Adrenal gland (tissue), 5 donors: ENCODE measurements around the gene OCEL1.

Source experiments
- POLR2A ChIP-seq, 2 donors: fragments of 450-650 bp; IDR thresholded peaks; one replicate each; pipeline ENCODE4 v1.6.1; 2017; ENCODE audit warnings: antibody characterized with exemption in 2 of 2, mild to moderate bottlenecking in 2 of 2, moderate library complexity in 1 of 2
- TF ChIP-seq, protein P1 (sequence below), 6 experiments: fragments of 450-650 bp in 4 of 6; fragments of 200-600 bp in 2 of 6; sonication (generic) in 1 of 6; IDR thresholded peaks; 1 replicate in 5 of 6; 2 replicates in 1 of 6; pipeline versions ENCODE4 v1.5.1 to v1.8.0; 2016 to 2021; ENCODE audit warnings: antibody characterized with exemption in 6 of 6, mild to moderate bottlenecking in 2 of 6, moderate library complexity in 1 of 6
- donor health status: DM: no; HTN: no; CAD: no.

DNA sequence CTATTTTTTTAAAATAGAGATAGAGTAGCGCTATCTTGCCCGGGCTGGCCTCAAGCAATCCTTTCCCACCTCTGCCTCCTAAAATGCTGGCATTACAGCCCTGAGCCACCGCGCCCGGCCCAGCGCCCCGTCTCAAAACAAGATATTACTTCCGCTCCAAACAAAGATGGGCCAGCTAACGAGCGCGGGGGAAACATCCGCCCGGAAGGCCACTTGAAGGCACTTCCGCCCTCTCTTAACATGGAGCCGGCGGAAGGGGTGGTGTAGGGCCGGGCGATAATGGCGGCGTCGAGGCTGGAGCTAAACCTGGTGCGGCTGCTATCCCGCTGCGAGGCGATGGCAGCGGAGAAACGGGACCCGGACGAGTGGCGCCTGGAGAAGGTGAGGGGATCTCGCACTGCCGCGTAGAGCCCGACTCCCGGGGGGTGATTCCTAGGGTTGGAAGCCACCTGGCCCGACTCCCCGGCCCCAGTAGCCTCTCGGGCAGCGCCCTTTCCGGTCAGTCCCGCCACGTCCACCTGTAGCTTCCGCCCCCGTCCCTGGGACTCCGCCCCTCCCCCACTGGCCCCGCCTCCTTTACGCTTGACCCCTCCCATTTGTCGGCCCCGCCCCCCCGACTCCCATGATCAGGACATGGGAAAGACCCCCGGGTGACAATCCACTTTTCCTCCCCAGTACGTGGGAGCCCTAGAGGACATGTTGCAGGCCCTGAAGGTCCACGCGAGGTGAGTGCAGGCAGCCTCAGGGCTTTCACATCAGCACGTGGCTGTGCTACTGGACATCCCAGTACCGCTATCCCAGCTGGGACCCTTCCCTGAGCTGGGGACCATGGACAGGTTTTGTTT lies 10.7 kb upstream of the OCEL1 start, which contains the start of gene USE1:
- TF ChIP-seq, protein P1, sequence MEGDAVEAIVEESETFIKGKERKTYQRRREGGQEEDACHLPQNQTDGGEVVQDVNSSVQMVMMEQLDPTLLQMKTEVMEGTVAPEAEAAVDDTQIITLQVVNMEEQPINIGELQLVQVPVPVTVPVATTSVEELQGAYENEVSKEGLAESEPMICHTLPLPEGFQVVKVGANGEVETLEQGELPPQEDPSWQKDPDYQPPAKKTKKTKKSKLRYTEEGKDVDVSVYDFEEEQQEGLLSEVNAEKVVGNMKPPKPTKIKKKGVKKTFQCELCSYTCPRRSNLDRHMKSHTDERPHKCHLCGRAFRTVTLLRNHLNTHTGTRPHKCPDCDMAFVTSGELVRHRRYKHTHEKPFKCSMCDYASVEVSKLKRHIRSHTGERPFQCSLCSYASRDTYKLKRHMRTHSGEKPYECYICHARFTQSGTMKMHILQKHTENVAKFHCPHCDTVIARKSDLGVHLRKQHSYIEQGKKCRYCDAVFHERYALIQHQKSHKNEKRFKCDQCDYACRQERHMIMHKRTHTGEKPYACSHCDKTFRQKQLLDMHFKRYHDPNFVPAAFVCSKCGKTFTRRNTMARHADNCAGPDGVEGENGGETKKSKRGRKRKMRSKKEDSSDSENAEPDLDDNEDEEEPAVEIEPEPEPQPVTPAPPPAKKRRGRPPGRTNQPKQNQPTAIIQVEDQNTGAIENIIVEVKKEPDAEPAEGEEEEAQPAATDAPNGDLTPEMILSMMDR (IDR thresholded peaks at IDR 0.05), result peak in 1 of 6 experiments; percentile 14
- peak in 1 of 2 donors; percentile 69 for TF ChIP-seq POLR2A (IDR thresholded peaks at IDR 0.05)
